Activated naive CD8-positive, alpha-beta T cell treated with anti-CD3 and anti-CD28 coated beads for 36 hours (primary cell): Measurements from ENCODE around the gene TPCN2. TPM values are rescaled to one million over a fixed set of nuclear protein-coding genes. Genes with fewer than 3 reads are reported as not detected.

Experiments
- DNase-seq: peaks from one replicate; pipeline ENCODE4 v3.0.0; 2021
- H3K27ac Mint-ChIP-seq: one replicate; pipeline ENCODE4 v1.8.0; 2022; ENCODE audit warnings: mild to moderate bottlenecking, moderate library complexity, mixed read lengths
- H3K27me3 Mint-ChIP-seq: one replicate; pipeline ENCODE4 v1.8.0; 2022; ENCODE audit warnings: mild to moderate bottlenecking, mixed read lengths
- H3K36me3 Mint-ChIP-seq: one replicate; pipeline ENCODE4 v1.8.0; 2021; ENCODE audit warnings: mild to moderate bottlenecking, mixed read lengths
- H3K4me1 Mint-ChIP-seq: one replicate; pipeline ENCODE4 v1.8.0; 2021; ENCODE audit warnings: mixed read lengths
- H3K4me3 Mint-ChIP-seq: one replicate; pipeline ENCODE4 v1.8.0; 2022; ENCODE audit warnings: mild to moderate bottlenecking, moderate library complexity, mixed read lengths
- H3K9me3 Mint-ChIP-seq: one replicate; pipeline ENCODE4 v1.8.0; 2022; ENCODE audit warnings: mixed read lengths
- total RNA-seq, 2 experiments: library from RNA; stranded (reverse); gene quantifications; one replicate each; pipeline ENCODE4 v1.2.3, GENCODE V29; 2021

The TPCN2 gene
- total RNA-seq, 2 experiments from 2014 or later = 10.9 to 11.3 TPM

- Mint-ChIP-seq H3K4me3 (no peak overlapping the region), H3K27me3 (peaks cover under 1% of the 10 kb centered on the region), H3K9me3 (peaks cover 1% of the 10 kb centered on the region), H3K27ac (no peak overlapping the region), H3K36me3 (no peaks in the 10 kb centered on the region), H3K4me1 (peaks cover 3% of the 10 kb centered on the region)
- DNase-seq = no peak
These were observed 123.9 kb downstream of the TPCN2 start for GRCh38 chr11:69172674-69173073.

GRCh38 chr11:69173331-69173730 lies 124.6 kb downstream of the TPCN2 start:
- no peak for DNase-seq
- Mint-ChIP-seq H3K4me3 (no peak overlapping the region), H3K27me3 (no peaks in the 10 kb centered on the region), H3K4me1 (peaks cover 1% of the 10 kb centered on the region), H3K27ac (no peak overlapping the region), H3K9me3 (peaks cover 1% of the 10 kb centered on the region), H3K36me3 (no peaks in the 10 kb centered on the region)

- no peak for DNase-seq
- H3K4me3 Mint-ChIP-seq = no peak overlapping the region
- H3K27me3 Mint-ChIP-seq = no peaks in the 10 kb centered on the region
- H3K36me3 Mint-ChIP-seq = no peaks in the 10 kb centered on the region
- no peaks in the 10 kb centered on the region for H3K4me1 Mint-ChIP-seq
- peaks cover 1% of the 10 kb centered on the region for H3K9me3 Mint-ChIP-seq
- H3K27ac Mint-ChIP-seq = no peak overlapping the region
These were observed 125.3 kb downstream of the TPCN2 start for GRCh38 chr11:69173925-69174581.

GRCh38 chr11:69174841-69175240 lies 126.1 kb downstream of the TPCN2 start:
- H3K36me3 Mint-ChIP-seq = no peaks in the 10 kb centered on the region
- H3K9me3 Mint-ChIP-seq = peaks cover 1% of the 10 kb centered on the region
- DNase-seq = no peak
- no peaks in the 10 kb centered on the region for H3K4me1 Mint-ChIP-seq
- no peaks in the 10 kb centered on the region for H3K27me3 Mint-ChIP-seq
- H3K27ac Mint-ChIP-seq = no peak overlapping the region
- no peak overlapping the region for H3K4me3 Mint-ChIP-seq

GRCh38 chr11:69178819-69179482 lies 130.2 kb downstream of the TPCN2 start:
- H3K27me3 Mint-ChIP-seq = no peaks in the 10 kb centered on the region
- DNase-seq = no peak
- no peak overlapping the region for H3K27ac Mint-ChIP-seq
- H3K9me3 Mint-ChIP-seq = peaks cover 3% of the 10 kb centered on the region
- H3K4me3 Mint-ChIP-seq = no peak overlapping the region
- H3K4me1 Mint-ChIP-seq = no peaks in the 10 kb centered on the region
- peaks cover 2% of the 10 kb centered on the region for H3K36me3 Mint-ChIP-seq

- DNase-seq = no peak
- no peaks in the 10 kb centered on the region for H3K27me3 Mint-ChIP-seq
- H3K4me3 Mint-ChIP-seq = no peak overlapping the region
- H3K27ac Mint-ChIP-seq = no peak overlapping the region
- no peaks in the 10 kb centered on the region for H3K4me1 Mint-ChIP-seq
- peaks cover 2% of the 10 kb centered on the region for H3K36me3 Mint-ChIP-seq
- H3K9me3 Mint-ChIP-seq = peaks cover 3% of the 10 kb centered on the region
These were observed 131.5 kb downstream of the TPCN2 start for GRCh38 chr11:69180226-69180625.

- H3K9me3 Mint-ChIP-seq = peaks cover 2% of the 10 kb centered on the region
- no peaks in the 10 kb centered on the region for H3K4me1 Mint-ChIP-seq
- H3K4me3 Mint-ChIP-seq = no peak overlapping the region
- H3K36me3 Mint-ChIP-seq = peaks cover 2% of the 10 kb centered on the region
- no peak for DNase-seq
- no peak overlapping the region for H3K27ac Mint-ChIP-seq
- no peaks in the 10 kb centered on the region for H3K27me3 Mint-ChIP-seq
These were observed 132.0 kb downstream of the TPCN2 start for GRCh38 chr11:69180726-69181125.

- Mint-ChIP-seq H3K27ac (no peak overlapping the region), H3K4me3 (no peak overlapping the region), H3K36me3 (peaks cover 2% of the 10 kb centered on the region), H3K4me1 (no peaks in the 10 kb centered on the region), H3K9me3 (peaks cover 2% of the 10 kb centered on the region), H3K27me3 (no peaks in the 10 kb centered on the region)
- DNase-seq = no peak
These were observed 134.9 kb downstream of the TPCN2 start for GRCh38 chr11:69183613-69184012.

Other genes starting within 250 kb of the TPCN2 start
- gene CPT1A, start 207.0 kb upstream of the TPCN2 start, total RNA-seq = 10 to 100 TPM; 12.8 to 15.4 TPM
- gene MRPL21, start 145.1 kb upstream of the TPCN2 start, total RNA-seq = 100 to 1,000 TPM; 118 to 127 TPM
- gene IGHMBP2, start 145.0 kb upstream of the TPCN2 start, total RNA-seq = 10 to 100 TPM; 25.5 to 27.0 TPM
- gene MRGPRD, start 67.9 kb upstream of the TPCN2 start, total RNA-seq = not detected
- not detected for gene MRGPRF, start 35.7 kb upstream of the TPCN2 start, total RNA-seq
- gene SMIM38, start 107.0 kb downstream of the TPCN2 start, total RNA-seq = under 1 TPM; 0.19 to 0.20 TPM
- gene MYEOV, start 245.2 kb downstream of the TPCN2 start, total RNA-seq = not detected